ENCODE measurements around the gene PIK3IP1.

PIK3IP1 gene

GRCh38 chr22:31290494-31291471, 1.5 kb downstream of the PIK3IP1 start:
- peak overlapping the region; percentile 61 for H3K27ac ChIP-seq
- no peak for TF ChIP-seq CTCF (conservative IDR thresholded peaks at IDR 0.05)
- TF ChIP-seq ZFX (IDR thresholded peaks at IDR 0.05): no peak

- H3K27ac ChIP-seq: peak overlapping the region; percentile 61
- TF ChIP-seq ZFX (IDR thresholded peaks at IDR 0.05) (no peak), CTCF (conservative IDR thresholded peaks at IDR 0.05) (no peak)
Measured at GRCh38 chr22:31289344-31289743, 2.9 kb downstream of the PIK3IP1 start.

- TF ChIP-seq ZFX (IDR thresholded peaks at IDR 0.05): no peak
- no peak for TF ChIP-seq CTCF (conservative IDR thresholded peaks at IDR 0.05)
- no peak overlapping the region for H3K27ac ChIP-seq
Measured at GRCh38 chr22:31288496-31289240, 3.6 kb downstream of the PIK3IP1 start.

GRCh38 chr22:31287818-31288495, 4.3 kb downstream of the PIK3IP1 start:
- TF ChIP-seq CTCF (conservative IDR thresholded peaks at IDR 0.05): no peak
- no peak overlapping the region for H3K27ac ChIP-seq

GRCh38 chr22:31286360-31287255, 5.7 kb downstream of the PIK3IP1 start:
- no peak for TF ChIP-seq CTCF (conservative IDR thresholded peaks at IDR 0.05)
- TF ChIP-seq ZFX (IDR thresholded peaks at IDR 0.05): no peak
- H3K27ac ChIP-seq: no peak overlapping the region

GRCh38 chr22:31284281-31285155, 7.8 kb downstream of the PIK3IP1 start:
- TF ChIP-seq ZFX (IDR thresholded peaks at IDR 0.05): no peak
- no peak for TF ChIP-seq CTCF (conservative IDR thresholded peaks at IDR 0.05)
- no peak overlapping the region for H3K27ac ChIP-seq
